DMS 273 treated with DMSO at 0.1 percent for 48 hours (cell line): ENCODE measurements around the gene AMN.

Experiments used
- DNase-seq: peaks from one replicate; lab custom pipeline; 2025; lab: John Stamatoyannopoulos, UW

The AMN gene

GRCh38 chr14:102966681-102967505, 44.4 kb downstream of the AMN start:
- DNase-seq = no peak

DNA sequence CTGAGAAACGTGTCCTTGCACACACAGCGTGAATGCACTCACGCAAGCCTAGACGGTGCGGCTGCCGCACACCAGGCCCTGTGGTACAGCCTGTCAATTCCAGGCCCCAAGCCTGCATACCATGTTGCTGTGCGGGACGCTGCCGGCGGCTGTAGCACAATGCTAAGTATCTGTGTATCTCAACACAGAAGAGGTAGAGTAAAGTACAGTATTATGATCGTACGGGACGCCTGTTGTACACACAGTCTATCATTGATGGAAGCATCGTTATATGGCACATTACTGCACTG, 45.0 kb downstream of the AMN start:
- no peak for DNase-seq

GRCh38 chr14:102968306-102968705, 45.8 kb downstream of the AMN start:
- DNase-seq = no peak

GRCh38 chr14:102969060-102969791, 46.8 kb downstream of the AMN start:
- DNase-seq = no peak

DNA sequence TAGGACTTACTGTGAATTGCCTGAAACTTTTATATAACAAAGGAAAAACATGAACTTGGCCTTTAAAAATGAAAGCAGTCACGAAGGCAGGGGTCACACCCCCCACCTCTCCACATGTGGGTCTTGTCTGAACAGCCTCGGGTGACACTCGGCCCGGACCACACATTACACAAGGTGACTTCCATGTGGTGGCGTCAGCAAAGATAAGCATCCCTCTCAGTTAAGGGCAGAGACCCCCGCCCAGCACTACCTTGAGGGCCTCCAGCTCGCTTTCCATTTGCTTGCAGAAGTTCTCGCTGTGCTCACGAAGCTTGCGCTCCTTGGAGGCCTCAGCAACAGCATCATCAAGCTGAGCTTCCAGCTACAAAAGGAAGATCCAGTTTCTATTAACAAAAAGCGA, 47.4 kb downstream of the AMN start:
- no peak for DNase-seq

DNA sequence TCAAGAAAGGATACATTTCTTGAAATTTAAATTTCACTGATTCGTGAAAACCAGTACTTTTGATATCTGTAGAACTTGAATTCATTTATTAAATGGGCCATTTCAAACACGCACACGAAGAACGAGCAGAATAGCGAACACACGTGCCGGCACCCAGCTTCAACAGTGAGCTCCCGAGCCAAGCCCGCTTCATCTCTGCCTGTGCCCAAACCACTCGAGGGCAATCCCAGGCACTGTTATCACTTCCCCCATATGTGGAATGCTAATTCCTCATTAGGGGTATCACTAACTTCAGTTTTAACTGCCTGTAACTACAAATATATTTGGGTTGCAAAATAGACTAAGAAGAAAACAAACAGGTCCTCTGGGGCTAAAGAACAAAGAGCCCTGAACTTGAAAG, 48.0 kb downstream of the AMN start:
- DNase-seq = no peak

- no peak for DNase-seq
Measured at GRCh38 chr14:102971314-102971713, 48.9 kb downstream of the AMN start.

- DNase-seq = no peak
Measured at GRCh38 chr14:102971836-102972606, 49.6 kb downstream of the AMN start.

GRCh38 chr14:102973706-102974285, 51.3 kb downstream of the AMN start:
- no peak for DNase-seq

DNA sequence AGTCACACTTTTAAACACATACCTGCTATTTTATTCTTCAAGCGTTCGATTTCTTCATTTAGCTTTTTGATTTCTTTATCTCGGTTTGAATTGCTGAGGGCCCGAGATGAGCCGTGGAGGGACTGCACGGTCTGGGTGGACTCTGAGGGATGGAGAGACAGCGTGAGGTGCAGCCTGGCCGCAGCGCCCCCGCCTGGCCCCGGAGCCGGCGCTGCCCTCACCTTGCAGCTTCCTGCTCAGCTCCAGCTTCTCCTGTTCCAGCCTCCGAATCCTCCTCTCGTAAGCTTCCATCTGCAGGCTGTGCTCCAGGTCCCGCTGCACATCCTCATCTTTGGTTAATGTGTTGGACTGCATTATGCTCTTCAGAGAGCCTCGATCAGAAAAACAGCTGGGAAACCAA, 53.2 kb downstream of the AMN start:
- no peak for DNase-seq

DNA sequence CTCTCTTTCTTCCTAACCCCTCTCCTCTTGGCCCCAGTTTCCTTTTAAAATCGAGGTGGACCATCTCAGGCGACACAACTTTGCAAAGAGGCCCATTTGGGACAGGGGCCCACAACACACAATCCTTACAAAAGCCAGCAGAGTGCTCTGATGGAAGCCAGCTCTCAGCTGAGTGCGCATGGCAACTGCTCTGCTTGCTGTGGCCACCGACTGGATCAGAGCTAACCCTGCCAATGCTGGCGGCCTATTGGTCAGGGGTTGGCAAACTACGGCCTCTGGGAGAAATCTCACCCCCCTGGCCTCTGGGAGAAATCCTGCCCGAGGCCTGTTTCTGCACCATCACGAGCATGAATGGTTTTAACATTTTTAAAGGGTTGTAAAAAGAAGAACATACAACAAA, 55.0 kb downstream of the AMN start:
- DNase-seq = no peak

GRCh38 chr14:102979406-102979805, 56.9 kb downstream of the AMN start:
- no peak for DNase-seq

- no peak for DNase-seq
Measured at GRCh38 chr14:102980409-102980810, 57.9 kb downstream of the AMN start.
